GM19397 (cell line): ENCODE measurements around the gene TSEN54.
"Not testable (repeated sequence)": the region's sequence is repeated elsewhere in the genome, so short reads cannot be mapped to it uniquely, and the experiment has no call there.

Source experiments
- ATAC-seq: cut with Tn5 transposase; IDR thresholded peaks from one replicate; pipeline ENCODE4 v1.9.1; 2021; ENCODE audit warnings: mild to moderate bottlenecking, moderate library complexity; ENCODE audit not compliant: unreplicated experiment

Gene TSEN54

GRCh38 chr17:75516255-75516618 lies at the start of gene TSEN54:
TSS of gene TSEN54 (plus strand) at chr17:75516528. CDS start at chr17:75516561, 33 bp downstream.
- peak; percentile 67 for ATAC-seq

GRCh38 chr17:75468291-75468754 lies 48.0 kb upstream of the TSEN54 start:
- ATAC-seq = no peak

DNA sequence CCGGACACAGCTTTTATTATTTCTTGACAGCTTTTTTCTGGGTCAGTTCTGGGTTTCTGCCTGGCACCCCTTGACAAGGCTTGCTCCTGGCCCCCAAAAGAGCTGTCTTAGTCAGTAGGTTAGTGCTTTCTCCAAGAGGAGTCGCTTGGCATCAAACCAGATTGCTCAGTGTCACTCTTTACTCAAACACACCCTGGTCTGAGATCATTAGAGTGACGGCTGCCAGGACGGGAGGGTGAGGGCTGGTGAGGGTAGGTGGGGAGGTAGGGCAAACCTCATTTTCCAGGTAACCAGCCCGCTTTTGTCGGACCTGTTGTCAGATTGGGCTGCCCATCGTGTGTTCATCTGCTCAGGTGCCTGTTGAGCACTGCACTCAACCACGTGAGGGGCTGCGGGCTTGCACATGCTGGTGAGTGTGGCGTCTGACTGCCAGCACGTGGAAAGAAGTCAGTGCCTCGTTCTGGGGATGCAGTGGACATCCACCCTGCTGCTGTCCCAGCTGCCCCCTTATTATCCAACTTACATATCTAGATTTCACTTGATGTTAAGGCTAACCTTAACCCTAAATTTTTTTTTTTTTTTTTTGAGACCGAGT lies 47.5 kb upstream of the TSEN54 start:
- ATAC-seq = no peak

DNA sequence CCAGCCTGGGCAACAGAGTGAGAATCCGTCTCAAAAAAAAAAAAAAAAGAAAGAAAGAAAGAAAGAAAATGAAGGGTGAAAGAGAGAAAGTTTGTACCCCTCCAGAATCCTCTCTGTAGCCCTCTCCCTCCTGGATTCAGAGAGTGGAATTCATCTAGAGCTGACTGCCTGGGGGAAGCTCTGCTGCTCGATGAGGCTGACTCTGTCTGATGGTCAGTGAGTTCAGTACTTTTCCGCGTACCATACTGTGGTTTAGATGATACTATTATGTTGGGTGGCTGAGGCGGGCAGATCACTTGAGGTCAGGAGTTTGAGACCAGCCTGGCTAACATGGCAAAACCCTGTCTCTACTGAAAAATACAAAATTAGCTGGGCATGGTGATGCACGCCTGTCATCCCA lies 45.1 kb upstream of the TSEN54 start:
- no peak for ATAC-seq

- no peak for ATAC-seq
These were observed 44.2 kb upstream of the TSEN54 start for GRCh38 chr17:75472119-75472518.

DNA sequence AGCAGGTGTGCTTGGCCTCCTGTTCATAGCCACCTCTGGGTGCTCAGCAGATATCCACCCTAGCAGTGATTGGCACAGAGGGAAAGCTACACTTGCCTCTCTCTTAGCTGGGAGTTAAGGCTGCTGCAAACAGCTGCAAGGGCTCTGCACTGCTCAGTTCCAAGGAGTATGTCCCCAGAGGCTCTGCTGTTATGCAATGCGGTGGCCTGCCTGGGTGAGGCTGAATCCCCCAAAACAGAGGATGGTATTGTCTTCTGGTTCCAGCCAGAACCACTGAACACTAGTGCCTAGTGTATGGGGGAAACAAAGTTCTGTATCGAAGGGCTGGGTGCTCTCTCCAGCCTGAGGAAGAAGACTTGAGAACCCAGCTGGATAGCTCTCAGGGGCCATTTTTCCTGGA lies 43.1 kb upstream of the TSEN54 start:
- ATAC-seq = no peak

- ATAC-seq = no peak
These were observed 41.6 kb upstream of the TSEN54 start for GRCh38 chr17:75474736-75475135.

DNA sequence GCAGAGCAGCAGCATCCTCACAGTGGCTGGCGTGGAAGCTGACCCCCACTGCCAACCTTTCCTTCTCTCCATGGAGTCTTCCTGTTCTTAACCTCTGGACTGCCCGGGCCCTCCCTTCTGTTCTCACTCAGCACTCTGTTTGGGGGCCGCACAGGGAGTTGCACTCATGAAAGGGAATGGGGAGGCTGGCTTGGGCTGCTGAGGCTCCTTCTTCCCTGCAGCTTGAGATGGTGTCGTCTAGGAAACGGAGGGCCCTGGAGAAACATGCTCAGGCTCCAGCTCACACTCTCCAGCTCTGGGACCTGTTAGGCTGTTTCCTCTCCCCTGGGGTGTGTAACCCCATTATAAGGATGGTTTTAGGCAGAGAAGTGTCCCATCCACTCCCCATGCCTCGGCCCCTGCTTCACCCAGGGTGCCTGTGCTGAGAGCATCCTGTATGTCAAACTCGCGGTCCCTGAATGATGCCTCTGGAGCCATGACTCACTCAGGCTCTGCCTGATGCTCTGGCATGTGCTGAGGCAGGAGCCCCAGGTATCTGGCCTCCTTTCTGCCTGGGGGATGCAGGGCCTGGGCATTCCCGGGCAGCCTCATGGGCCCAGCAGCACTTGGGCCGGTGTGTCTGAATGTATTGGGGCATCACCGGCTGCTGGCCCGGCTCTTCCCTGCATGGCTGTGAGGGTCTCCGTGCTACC lies 41.0 kb upstream of the TSEN54 start:
- no peak for ATAC-seq

GRCh38 chr17:75475851-75476250 lies 40.5 kb upstream of the TSEN54 start:
- ATAC-seq = no peak

GRCh38 chr17:75476271-75476671 lies 40.1 kb upstream of the TSEN54 start:
- no peak for ATAC-seq

- no peak for ATAC-seq
These were observed 39.4 kb upstream of the TSEN54 start for GRCh38 chr17:75476752-75477489.

GRCh38 chr17:75477490-75477862 lies 38.9 kb upstream of the TSEN54 start:
- ATAC-seq = not testable (repeated sequence)

DNA sequence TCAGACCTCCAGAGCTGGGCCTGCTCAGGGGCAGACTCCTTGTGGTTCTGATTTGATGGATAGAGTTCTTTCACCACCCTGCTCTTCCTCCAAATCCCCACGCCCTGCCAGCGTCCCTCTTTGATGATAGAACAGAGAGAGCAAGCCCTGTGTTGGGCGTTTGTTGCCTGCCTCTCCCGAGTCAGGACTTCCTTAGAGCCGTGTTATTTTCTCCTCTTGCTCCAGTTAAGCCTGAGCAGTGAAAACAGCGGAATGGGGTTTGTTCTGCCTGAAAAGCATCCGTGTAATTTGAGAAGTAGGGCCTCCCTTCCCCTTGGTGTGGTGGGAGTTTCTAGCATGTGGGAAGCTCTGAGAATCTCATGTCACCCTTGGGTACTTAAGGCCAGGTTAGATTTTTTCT lies 37.8 kb upstream of the TSEN54 start:
- no peak for ATAC-seq

- ATAC-seq = no peak
These were observed 36.0 kb upstream of the TSEN54 start for GRCh38 chr17:75480281-75480680.

GRCh38 chr17:75481194-75482068 lies 34.9 kb upstream of the TSEN54 start:
- no peak for ATAC-seq

DNA sequence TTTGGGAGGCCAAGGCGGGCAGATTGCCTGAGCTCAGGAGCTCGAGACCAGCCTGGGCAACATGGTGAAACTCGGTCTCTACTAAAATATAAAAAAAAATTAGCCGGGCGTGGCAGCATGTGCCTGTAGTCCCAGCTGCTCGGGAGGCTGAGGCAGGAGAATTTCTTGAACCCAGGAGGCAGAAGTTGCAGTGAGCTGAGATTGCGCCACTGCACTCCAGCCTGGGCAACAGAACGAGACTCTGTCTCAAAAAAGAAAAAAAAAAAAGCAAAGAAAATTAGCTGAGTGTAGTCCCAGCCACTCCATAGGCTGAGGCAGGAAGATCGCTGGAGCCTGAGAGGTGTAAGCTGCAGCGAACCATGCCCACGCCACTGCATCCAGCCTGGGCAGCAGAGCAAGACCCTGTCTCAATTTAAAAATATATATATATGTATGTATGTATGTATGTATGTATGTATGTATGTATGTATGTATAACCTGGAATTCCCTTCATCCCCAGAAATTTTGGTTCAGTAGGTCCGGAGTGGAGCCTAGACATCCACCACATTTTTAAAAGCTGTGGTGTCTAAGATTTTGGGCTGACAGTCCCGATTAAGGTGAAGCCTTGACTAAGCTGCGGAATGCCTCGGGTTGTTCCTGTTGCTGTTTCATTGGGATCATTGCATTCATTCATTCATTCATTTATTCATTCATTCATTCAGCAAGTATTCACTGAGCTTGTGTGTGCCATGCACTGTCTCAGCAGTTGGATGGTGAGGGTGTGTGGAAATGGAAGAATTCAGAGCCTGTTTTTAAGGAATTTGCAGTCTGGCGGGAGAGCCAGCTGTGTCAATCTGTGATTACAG lies 34.0 kb upstream of the TSEN54 start:
- ATAC-seq = no peak

DNA sequence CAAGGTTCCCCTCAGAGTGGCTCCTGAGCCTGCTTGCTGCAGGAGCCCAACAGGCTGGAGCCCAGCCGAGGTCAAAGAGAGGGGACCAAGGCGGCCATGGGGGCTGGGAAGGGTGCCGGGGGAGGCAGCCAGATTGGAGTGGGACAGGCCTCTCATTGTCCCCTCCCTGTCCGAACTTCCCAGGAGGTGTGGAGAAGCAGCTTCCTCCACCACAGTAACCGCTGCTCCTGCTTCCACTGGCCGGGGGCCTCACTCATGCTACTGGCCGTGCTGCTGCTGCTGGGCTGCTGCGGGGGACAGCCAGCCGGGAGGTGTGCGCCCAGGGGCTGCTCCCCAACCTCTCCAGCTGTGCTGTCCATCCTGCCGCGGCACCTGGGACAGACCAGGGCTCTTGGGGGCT lies 30.6 kb upstream of the TSEN54 start:
- no peak for ATAC-seq

DNA sequence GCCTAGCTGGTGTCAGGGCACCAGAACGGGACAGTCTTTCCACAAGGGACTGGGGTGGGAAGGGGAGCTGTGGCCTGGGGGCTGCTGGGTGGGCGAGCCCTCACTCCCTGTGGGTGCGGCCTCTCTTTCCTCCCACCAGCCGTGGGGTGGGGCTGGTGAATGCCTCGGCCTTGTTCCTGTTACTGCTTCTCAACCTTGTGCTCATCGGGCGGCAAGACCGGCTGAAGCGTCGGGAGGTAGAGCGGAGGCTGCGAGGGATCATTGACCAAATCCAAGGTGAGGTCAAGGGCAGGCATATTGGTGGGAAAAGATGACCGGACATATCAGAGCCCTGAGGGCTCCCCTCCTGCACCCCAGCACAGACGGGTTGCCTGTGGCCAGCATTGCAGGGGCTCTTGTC lies 30.2 kb upstream of the TSEN54 start:
- ATAC-seq = no peak

DNA sequence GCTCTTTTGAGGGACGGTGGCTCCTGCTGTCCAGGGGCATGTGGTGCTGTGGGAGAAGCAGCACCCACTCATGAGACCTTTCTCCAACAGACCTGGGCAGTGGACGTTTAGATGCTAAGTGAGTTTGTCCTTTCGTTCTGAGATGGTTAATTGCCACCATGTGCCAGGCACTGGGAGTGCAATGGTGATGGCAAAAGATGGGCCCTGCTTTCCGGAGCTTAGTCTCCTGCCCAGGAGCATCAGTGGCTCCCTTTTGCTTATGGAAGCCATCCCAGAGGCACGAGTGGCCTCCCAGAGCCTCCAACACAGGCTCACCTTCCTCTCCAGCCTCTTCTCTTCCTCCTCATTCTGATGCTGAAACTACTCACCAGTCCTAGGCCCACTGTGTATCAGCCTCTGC lies 29.4 kb upstream of the TSEN54 start:
- ATAC-seq = no peak

DNA sequence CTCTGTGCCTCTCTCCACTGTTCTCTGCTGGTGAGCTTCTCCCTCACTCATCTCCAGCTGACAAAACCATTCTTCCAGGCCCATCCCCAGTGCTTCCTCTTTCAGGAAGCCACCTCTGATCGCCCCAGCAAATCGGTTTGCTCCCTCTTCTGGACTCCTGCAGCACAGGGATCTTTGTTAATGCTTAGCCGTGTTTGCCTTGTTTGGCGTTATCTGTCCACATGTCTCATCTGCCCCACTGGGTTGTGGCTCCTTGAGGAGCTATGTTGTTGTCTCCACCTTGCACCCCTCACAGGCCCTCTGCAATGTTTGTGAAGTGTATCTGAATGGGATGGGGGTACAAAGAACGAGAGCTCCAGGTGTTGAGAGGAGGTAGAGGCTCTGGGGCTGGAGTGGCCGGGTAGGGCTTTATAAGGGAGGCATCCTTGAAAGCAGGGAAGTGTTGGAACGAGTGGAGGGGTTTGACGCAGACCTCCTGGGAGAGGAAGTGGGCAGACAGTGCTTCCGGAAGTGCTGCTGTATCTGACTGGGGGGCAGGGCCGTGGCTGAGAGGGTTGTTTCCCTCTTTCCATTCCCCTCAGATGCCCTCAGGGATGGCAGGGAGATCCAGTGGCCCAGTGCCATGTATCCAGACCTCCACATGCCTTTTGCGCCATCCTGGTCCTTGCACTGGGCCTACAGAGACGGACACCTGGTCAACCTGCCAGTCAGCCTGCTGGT lies 28.8 kb upstream of the TSEN54 start:
- no peak for ATAC-seq
